Tibial nerve (tissue), 4 donors: Measurements from ENCODE around the gene DIPK2A.

Experiments used
- CTCF ChIP-seq, 5 experiments: fragments of 200-600 bp in 3 of 5; fragments of 450-650 bp in 2 of 5; sonication (generic) in 3 of 5; IDR thresholded peaks; one replicate each; pipeline ENCODE4 v1.5.1; 2016 to 2019; ENCODE audit warnings: antibody characterized with exemption in 5 of 5, mild to moderate bottlenecking in 3 of 5, moderate library complexity in 2 of 5
- EP300 ChIP-seq, 2 donors: sonication (generic); formaldehyde crosslinking; IDR thresholded peaks; one replicate each; pipeline ENCODE4 v1.6.1; 2017; ENCODE audit warnings: antibody characterized with exemption in 2 of 2, mild to moderate bottlenecking in 1 of 2
- POLR2A ChIP-seq, 2 donors: fragments of 450-650 bp; IDR thresholded peaks; one replicate each; pipeline ENCODE4 v1.6.1; 2017; ENCODE audit warnings: antibody characterized with exemption in 2 of 2, mild to moderate bottlenecking in 2 of 2, moderate library complexity in 2 of 2

GRCh38 chr3:144003051-144003450 lies 31.4 kb downstream of the DIPK2A start:
- no peak for TF ChIP-seq POLR2A (IDR thresholded peaks at IDR 0.05)
- TF ChIP-seq CTCF (IDR thresholded peaks at IDR 0.05), result no peak
- no peak for TF ChIP-seq EP300 (IDR thresholded peaks at IDR 0.05)
